GM12878 (cell line): Measurements from ENCODE around the gene KNTC1. TPM values are rescaled to one million over a fixed set of nuclear protein-coding genes. Genes with fewer than 3 reads are reported as not detected.
A peak's percentile ranks its signal among the peaks of the same experiment; 100 is the strongest.

Experiments
- ATF7 ChIP-seq: fragments of 450-650 bp; IDR thresholded peaks from 2 replicates; pipeline ENCODE4 v1.6.1; 2016; ENCODE audit warnings: low read depth, mild to moderate bottlenecking
- EGR1 ChIP-seq, 2 experiments: IDR thresholded peaks; 1 replicate in 1 of 2; 2 replicates in 1 of 2; pipeline ENCODE4 v1.6.1; 2011 to 2012; ENCODE audit warnings: low read depth in 2 of 2, low read length in 2 of 2, borderline replicate concordance in 1 of 2, mild to moderate bottlenecking in 1 of 2, moderate library complexity in 1 of 2
- ESRRA ChIP-seq: IDR thresholded peaks from 2 replicates; pipeline ENCODE4 v1.6.1; 2012; ENCODE audit warnings: mild to moderate bottlenecking, low read length, improper control_type of control experiment
- FOXM1 ChIP-seq: IDR thresholded peaks from 2 replicates; pipeline ENCODE4 v1.6.1; 2012; ENCODE audit warnings: low read depth, mild to moderate bottlenecking, inconsistent platforms, low read length, moderate library complexity
- GATAD2B ChIP-seq: fragments of 450-650 bp; conservative IDR thresholded peaks from 2 replicates; pipeline ENCODE4 v1.6.1; 2017; ENCODE audit warnings: low read depth, mild to moderate bottlenecking, moderate library complexity
- HCFC1 ChIP-seq: fragments of 150-350 bp; IDR thresholded peaks from 2 replicates; pipeline ENCODE4 v1.6.1; 2014; ENCODE audit warnings: low read length
- IKZF2 ChIP-seq, 2 experiments: fragments of 450-650 bp; IDR thresholded peaks; 2 replicates each; pipeline ENCODE4 v1.6.1; 2017; ENCODE audit warnings: mild to moderate bottlenecking in 2 of 2, moderate library complexity in 2 of 2
- NBN ChIP-seq: fragments of 450-650 bp; IDR thresholded peaks from 2 replicates; pipeline ENCODE4 v1.6.1; 2016
- NFIC ChIP-seq: IDR thresholded peaks from 2 replicates; pipeline ENCODE4 v1.6.1; 2012; ENCODE audit warnings: low read depth, mild to moderate bottlenecking, inconsistent platforms, low read length, moderate library complexity
- NRF1 ChIP-seq: conservative IDR thresholded peaks from 2 replicates; pipeline ENCODE4 v1.6.1; 2011; ENCODE audit warnings: mild to moderate bottlenecking, low read depth, low read length, improper control_type of control experiment
- POLR2A ChIP-seq: IDR thresholded peaks from 2 replicates; pipeline ENCODE4 v1.6.1; 2011; ENCODE audit warnings: low read depth, mild to moderate bottlenecking, low read length
- RB1 ChIP-seq: fragments of 450-650 bp; formaldehyde crosslinking; IDR thresholded peaks from 2 replicates; pipeline ENCODE4 v1.6.1; 2017; ENCODE audit warnings: mild to moderate bottlenecking, borderline replicate concordance
- RBBP5 ChIP-seq: fragments of 200-600 bp; sonication (generic); conservative IDR thresholded peaks from 2 replicates; pipeline ENCODE4 v1.6.1; 2016
- RUNX3 ChIP-seq: IDR thresholded peaks from 2 replicates; pipeline ENCODE4 v1.6.1; 2012; ENCODE audit warnings: low read length, inconsistent platforms
- SMAD5 ChIP-seq: IDR thresholded peaks from 2 replicates; pipeline ENCODE4 v1.6.1; 2016; ENCODE audit warnings: antibody characterized with exemption, low read depth
- SP1 ChIP-seq: IDR thresholded peaks from one replicate; pipeline ENCODE4 v1.6.1; 2011; ENCODE audit warnings: low read depth, low read length
- SREBF1 ChIP-seq: IDR thresholded peaks from 2 replicates; pipeline ENCODE4 v1.6.1; 2012; ENCODE audit warnings: mild to moderate bottlenecking, low read length
- SRF ChIP-seq, 2 experiments: IDR thresholded peaks; 2 replicates each; pipeline ENCODE4 v1.6.1; 2011; ENCODE audit warnings: low read depth in 2 of 2, low read length in 2 of 2, mild to moderate bottlenecking in 1 of 2, moderate library complexity in 1 of 2
- TARDBP ChIP-seq: IDR thresholded peaks from 2 replicates; pipeline ENCODE4 v1.6.1; 2016; ENCODE audit warnings: borderline replicate concordance
- TBL1XR1 ChIP-seq: IDR thresholded peaks from 2 replicates; pipeline ENCODE4 v1.6.1; 2012; ENCODE audit warnings: low read depth, low read length, improper control_type of control experiment
- TCF3 ChIP-seq: IDR thresholded peaks from 2 replicates; pipeline ENCODE4 v1.6.1; 2012; ENCODE audit warnings: low read depth, mild to moderate bottlenecking, low read length, borderline replicate concordance; ENCODE audit not compliant: insufficient read depth
- ZZZ3 ChIP-seq: IDR thresholded peaks from 2 replicates; pipeline ENCODE4 v1.6.1; 2011; ENCODE audit warnings: low read depth; ENCODE audit not compliant: control insufficient read depth, insufficient read length
- polyA plus RNA-seq, 11 experiments: library from polyadenylated mRNA; depleted of rRNA in 4 of 11; unstranded in 6 of 11; stranded (reverse) in 5 of 11; fragments of >200 nt; fragmentation: Nextera tagmentation in 4 of 11; fragmentation: Illumina TruSeq in 1 of 11; extraction: Ambion mirVana in 4 of 11; extraction: Trizol in 1 of 11; gene quantifications; 1 replicate in 1 of 11; 2 replicates in 10 of 11; pipeline versions ENCODE4 v1.2.1 to v1.2.3, GENCODE V29; 2011 to 2016; ENCODE audit warnings: inconsistent platforms in 2 of 11, missing spikeins in 2 of 11, low read depth in 1 of 11
- total RNA-seq, 4 experiments: library from RNA; depleted of rRNA in 3 of 4; stranded (reverse); fragments of >200 nt in 3 of 4; fragmentation: Illumina TruSeq in 1 of 4; extraction: Trizol in 1 of 4; gene quantifications; 2 replicates each; pipeline versions ENCODE4 v1.2.1 to v1.2.3, GENCODE V29; 2013 to 2021
- TF ChIP-seq, protein P1 (sequence below): IDR thresholded peaks from 2 replicates; pipeline ENCODE4 v1.6.1; 2012; ENCODE audit warnings: low read depth, low read length, improper control_type of control experiment
- TF ChIP-seq, protein P2 (sequence below), 3 experiments: IDR thresholded peaks in 2 of 3; conservative IDR thresholded peaks in 1 of 3; 2 replicates each; pipeline ENCODE4 v1.5.1; 2011; ENCODE audit warnings: low read depth in 3 of 3, low read length in 3 of 3, mild to moderate bottlenecking in 3 of 3, control low read depth in 2 of 3, moderate library complexity in 2 of 3, inconsistent platforms in 1 of 3, mixed read lengths in 1 of 3; ENCODE audit not compliant: control insufficient read depth in 2 of 3, insufficient read depth in 1 of 3; ENCODE audit errors: extremely low read depth in 1 of 3
- TF ChIP-seq, protein P3 (sequence below): fragments of 450-650 bp; IDR thresholded peaks from 2 replicates; pipeline ENCODE4 v1.6.1; 2016; ENCODE audit warnings: mild to moderate bottlenecking
- TF ChIP-seq, protein P4 (sequence below): fragments of 450-650 bp; IDR thresholded peaks from 2 replicates; pipeline ENCODE4 v1.6.1; 2017; ENCODE audit warnings: mild to moderate bottlenecking, low read depth, inconsistent platforms; ENCODE audit not compliant: poor library complexity, severe bottlenecking

Gene KNTC1
- total and polyA plus RNA-seq, 10 of the 15 experiments (the other 5 are each of a cell fraction or from before 2014, with no cell fraction given) = 37.2 to 118 (median 76.3) TPM

DNA sequence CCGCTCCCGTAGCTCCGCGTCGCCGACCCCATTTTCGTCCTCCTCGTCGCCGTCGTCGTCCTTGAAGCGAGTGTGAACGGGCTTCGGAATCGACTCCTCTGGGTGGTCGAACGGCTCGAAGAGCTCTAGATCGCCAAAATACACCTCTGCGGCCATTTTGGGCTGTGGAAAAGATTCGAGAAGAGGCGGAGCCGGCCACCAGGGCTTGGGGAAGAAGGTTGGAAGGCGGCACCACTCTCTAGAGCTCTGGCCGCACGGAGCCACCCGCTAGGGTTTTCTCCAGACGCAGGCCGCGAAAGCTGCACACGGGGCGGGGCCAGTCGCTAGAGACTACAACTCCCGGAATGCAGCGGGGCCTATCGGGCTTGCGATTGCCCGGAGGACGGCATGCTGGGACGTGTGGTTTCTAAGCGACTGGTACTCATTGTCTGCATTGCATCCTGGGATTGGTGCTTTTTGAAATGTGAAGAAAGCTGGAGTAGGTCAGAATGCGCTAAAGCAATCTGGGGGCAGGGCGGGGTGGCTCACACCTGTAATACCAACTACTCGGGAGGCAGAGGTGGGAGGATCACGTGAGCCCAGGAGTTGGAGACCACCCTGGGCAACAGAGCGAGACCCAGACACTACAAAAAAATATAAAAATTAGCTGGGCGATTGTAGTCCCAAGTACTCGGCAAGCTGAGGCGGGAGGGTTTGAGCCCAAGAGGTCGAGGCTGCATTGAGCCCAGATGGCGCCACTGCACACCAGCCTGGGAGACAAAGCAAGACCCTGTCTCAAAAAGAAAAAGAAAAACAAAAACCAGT, 26.2 kb upstream of the KNTC1 start, which contains the start of gene ZCCHC8 (continued):
- TF ChIP-seq RB1 (peak; percentile 29; the same call in 1 of the 2 replicates), RUNX3 (peak; percentile 83), ATF7 (peak; percentile 62; the same call in 1 of the 2 replicates), SMAD5 (peak; percentile 91), RBBP5 (no peak), EGR1 (IDR thresholded peaks at IDR 0.05; ENCODE audit: borderline replicate concordance in 1 of 2, low read depth in 2 of 2, low read length in 2 of 2) (0 out of 3 replicates have a peak, but pooled peaks of 1 of the 2 experiments have one; percentile 60), NRF1 (no peak; the same call in 1 of the 2 replicates), GATAD2B (0 out of 2 replicates have a peak, but pooled peaks have one; percentile 16), NBN (peak; percentile 86), SREBF1 (peak; percentile 54; the same call in 1 of the 2 replicates), ESRRA (0 out of 2 replicates have a peak, but pooled peaks have one; percentile 20), IKZF2 (IDR thresholded peaks at IDR 0.05) (no peak; a peak in 1 of 4 replicates), SP1 (peak; percentile 47), POLR2A (peak; percentile 94), HCFC1 (peak; percentile 98), NFIC (0 out of 2 replicates have a peak, but pooled peaks have one; percentile 52), SRF (IDR thresholded peaks at IDR 0.05; ENCODE audit: low read depth in 2 of 2, low read length in 2 of 2) (peak in 1 of 2 experiments; percentile 32; a peak in 2 of 4 replicates), FOXM1 (peak; percentile 83), TBL1XR1 (no peak), ZZZ3 (no peak), TARDBP (peak; percentile 92), TCF3 (peak; percentile 13; the same call in 1 of the 2 replicates)
- TF ChIP-seq, protein P1, sequence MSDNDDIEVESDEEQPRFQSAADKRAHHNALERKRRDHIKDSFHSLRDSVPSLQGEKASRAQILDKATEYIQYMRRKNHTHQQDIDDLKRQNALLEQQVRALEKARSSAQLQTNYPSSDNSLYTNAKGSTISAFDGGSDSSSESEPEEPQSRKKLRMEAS = peak; percentile 36; the same call in 1 of the 2 replicates
- TF ChIP-seq, protein P2, sequence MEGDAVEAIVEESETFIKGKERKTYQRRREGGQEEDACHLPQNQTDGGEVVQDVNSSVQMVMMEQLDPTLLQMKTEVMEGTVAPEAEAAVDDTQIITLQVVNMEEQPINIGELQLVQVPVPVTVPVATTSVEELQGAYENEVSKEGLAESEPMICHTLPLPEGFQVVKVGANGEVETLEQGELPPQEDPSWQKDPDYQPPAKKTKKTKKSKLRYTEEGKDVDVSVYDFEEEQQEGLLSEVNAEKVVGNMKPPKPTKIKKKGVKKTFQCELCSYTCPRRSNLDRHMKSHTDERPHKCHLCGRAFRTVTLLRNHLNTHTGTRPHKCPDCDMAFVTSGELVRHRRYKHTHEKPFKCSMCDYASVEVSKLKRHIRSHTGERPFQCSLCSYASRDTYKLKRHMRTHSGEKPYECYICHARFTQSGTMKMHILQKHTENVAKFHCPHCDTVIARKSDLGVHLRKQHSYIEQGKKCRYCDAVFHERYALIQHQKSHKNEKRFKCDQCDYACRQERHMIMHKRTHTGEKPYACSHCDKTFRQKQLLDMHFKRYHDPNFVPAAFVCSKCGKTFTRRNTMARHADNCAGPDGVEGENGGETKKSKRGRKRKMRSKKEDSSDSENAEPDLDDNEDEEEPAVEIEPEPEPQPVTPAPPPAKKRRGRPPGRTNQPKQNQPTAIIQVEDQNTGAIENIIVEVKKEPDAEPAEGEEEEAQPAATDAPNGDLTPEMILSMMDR (IDR thresholded peaks at IDR 0.05 in 2 of 3, conservative IDR thresholded peaks at IDR 0.05 in 1 of 3; ENCODE audit: control insufficient read depth in 2 of 3, extremely low read depth in 1 of 3, insufficient read depth in 1 of 3, low read depth in 3 of 3, low read length in 3 of 3) = peak in 2 of 3 experiments; percentile 12 to 15; a peak in 1 of 6 replicates
- TF ChIP-seq, protein P3, sequence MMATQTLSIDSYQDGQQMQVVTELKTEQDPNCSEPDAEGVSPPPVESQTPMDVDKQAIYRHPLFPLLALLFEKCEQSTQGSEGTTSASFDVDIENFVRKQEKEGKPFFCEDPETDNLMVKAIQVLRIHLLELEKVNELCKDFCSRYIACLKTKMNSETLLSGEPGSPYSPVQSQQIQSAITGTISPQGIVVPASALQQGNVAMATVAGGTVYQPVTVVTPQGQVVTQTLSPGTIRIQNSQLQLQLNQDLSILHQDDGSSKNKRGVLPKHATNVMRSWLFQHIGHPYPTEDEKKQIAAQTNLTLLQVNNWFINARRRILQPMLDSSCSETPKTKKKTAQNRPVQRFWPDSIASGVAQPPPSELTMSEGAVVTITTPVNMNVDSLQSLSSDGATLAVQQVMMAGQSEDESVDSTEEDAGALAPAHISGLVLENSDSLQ = peak; percentile 61; the same call in 1 of the 2 replicates
- TF ChIP-seq, protein P4, sequence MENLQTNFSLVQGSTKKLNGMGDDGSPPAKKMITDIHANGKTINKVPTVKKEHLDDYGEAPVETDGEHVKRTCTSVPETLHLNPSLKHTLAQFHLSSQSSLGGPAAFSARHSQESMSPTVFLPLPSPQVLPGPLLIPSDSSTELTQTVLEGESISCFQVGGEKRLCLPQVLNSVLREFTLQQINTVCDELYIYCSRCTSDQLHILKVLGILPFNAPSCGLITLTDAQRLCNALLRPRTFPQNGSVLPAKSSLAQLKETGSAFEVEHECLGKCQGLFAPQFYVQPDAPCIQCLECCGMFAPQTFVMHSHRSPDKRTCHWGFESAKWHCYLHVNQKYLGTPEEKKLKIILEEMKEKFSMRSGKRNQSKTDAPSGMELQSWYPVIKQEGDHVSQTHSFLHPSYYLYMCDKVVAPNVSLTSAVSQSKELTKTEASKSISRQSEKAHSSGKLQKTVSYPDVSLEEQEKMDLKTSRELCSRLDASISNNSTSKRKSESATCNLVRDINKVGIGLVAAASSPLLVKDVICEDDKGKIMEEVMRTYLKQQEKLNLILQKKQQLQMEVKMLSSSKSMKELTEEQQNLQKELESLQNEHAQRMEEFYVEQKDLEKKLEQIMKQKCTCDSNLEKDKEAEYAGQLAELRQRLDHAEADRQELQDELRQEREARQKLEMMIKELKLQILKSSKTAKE = peak; percentile 63
